Measurements from ENCODE around the gene KCNAB2. TPM values are rescaled to one million over a fixed set of nuclear protein-coding genes. Genes with fewer than 3 reads are reported as not detected.

KCNAB2 gene
- total RNA-seq, 2 donors from 2014 or later: 14.0 to 36.1 TPM

DNA sequence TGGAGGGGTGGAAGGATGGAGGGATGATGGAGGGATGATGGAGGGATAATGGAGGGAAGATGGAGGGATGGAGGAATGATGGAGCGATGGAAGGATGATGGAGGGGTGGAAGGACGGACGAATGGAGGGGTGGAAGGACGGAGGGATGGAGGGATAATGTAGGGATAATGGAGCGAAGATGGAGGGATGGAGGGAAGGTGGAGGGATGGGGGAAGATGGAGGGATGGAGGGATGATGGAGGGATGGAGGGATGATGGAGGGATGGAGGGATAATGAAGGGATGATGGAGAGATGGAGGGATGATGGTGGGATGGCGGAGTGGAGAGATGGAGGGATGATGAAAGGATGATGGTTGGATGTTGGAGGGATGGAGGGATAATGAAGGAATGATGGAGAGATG, 61.3 kb downstream of the KCNAB2 start:
- TF ChIP-seq, protein P1, sequence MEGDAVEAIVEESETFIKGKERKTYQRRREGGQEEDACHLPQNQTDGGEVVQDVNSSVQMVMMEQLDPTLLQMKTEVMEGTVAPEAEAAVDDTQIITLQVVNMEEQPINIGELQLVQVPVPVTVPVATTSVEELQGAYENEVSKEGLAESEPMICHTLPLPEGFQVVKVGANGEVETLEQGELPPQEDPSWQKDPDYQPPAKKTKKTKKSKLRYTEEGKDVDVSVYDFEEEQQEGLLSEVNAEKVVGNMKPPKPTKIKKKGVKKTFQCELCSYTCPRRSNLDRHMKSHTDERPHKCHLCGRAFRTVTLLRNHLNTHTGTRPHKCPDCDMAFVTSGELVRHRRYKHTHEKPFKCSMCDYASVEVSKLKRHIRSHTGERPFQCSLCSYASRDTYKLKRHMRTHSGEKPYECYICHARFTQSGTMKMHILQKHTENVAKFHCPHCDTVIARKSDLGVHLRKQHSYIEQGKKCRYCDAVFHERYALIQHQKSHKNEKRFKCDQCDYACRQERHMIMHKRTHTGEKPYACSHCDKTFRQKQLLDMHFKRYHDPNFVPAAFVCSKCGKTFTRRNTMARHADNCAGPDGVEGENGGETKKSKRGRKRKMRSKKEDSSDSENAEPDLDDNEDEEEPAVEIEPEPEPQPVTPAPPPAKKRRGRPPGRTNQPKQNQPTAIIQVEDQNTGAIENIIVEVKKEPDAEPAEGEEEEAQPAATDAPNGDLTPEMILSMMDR (IDR thresholded peaks at IDR 0.05): no peak
- Histone ChIP-seq H3K36me3 (no peaks in the 10 kb centered on the region), H3K9me3 (no peaks in the 10 kb centered on the region), H3K27ac (no peak overlapping the region), H3K27me3 (replicated peaks; ENCODE audit: insufficient read depth) (no peaks in the 10 kb centered on the region), H3K4me1 (ENCODE audit: control insufficient read depth in 1 of 2, low read depth in 2 of 2) (no peaks in the 10 kb centered on the region), H3K4me3 (no peak overlapping the region)
- DNase-seq (ENCODE audit: low spot score) (no peak), ATAC-seq (ENCODE audit: insufficient number of reproducible peaks, low FRiP score, low read depth) (no peak)

DNA sequence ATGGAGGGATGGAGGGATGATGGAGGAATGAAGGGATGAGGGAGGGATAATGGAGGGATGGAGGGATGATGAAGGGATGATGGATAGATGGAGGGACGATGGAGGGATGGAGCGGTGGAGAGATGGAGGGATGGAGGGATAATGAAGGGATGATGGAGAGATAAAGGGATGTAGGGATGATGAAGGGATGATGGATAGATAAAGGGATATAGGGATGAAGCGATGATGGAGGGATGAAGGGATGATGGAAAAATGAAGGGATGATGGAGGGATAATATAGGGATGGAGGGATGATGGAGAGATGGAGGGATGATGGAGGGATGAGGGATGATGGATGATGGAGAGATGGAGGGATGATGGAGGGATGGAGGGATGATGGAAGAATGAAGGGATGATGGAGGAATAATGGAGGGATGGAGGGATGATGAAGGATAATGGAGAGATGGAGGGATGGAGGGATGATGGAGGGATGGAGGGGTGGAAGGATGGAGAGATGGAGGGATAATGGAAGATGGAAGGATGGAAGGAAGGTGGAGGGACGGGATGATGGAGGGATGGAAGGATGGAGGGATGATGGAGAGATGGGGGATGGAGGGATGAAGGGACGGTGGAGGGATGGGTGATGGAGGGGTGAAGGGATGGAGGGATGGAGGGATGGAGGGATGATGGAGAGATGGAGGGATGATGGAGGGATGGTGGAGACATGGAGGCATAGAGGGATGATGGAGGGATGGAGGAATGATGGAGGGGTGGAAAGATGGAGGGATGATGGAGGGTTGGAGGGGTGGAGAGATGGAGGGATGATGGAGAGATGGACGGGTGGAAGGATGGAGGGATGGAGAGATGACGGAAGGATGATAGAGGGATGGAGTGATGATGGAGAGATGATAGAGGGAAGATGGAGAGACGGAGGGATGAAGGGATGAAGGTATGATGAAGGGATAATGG, 62.0 kb downstream of the KCNAB2 start:
- DNase-seq (ENCODE audit: low spot score) (no peak), ATAC-seq (ENCODE audit: insufficient number of reproducible peaks, low FRiP score, low read depth) (no peak)
- H3K4me1 ChIP-seq (ENCODE audit: control insufficient read depth in 1 of 2, low read depth in 2 of 2): no peaks in the 10 kb centered on the region
- H3K36me3 ChIP-seq: no peaks in the 10 kb centered on the region
- no peaks in the 10 kb centered on the region for H3K9me3 ChIP-seq
- TF ChIP-seq, protein P1 (IDR thresholded peaks at IDR 0.05): no peak
- no peak overlapping the region for H3K27ac ChIP-seq
- no peaks in the 10 kb centered on the region for H3K27me3 ChIP-seq (replicated peaks; ENCODE audit: insufficient read depth)
- H3K4me3 ChIP-seq: no peak overlapping the region

DNA sequence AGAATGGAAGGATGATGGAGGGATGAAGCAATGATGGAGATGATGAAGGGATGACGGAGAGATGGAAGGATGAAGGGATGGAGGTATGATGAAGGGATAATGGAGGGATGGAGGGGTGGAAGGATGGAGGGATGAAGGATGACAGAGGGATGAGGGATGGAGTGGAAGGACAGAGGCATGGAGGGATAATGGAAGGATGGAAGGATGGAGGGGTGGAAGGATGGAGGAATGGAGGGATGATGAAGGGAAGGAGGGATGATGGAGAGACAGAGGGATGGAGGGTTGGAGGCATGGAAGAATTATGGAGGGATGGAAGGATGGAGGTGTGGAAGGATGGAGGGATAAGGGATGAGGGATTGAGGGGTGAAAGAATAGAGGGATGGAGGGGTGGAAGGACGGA, 62.8 kb downstream of the KCNAB2 start:
- Histone ChIP-seq H3K27me3 (replicated peaks; ENCODE audit: insufficient read depth) (no peaks in the 10 kb centered on the region), H3K4me1 (ENCODE audit: control insufficient read depth in 1 of 2, low read depth in 2 of 2) (no peaks in the 10 kb centered on the region), H3K4me3 (no peak overlapping the region), H3K9me3 (no peaks in the 10 kb centered on the region), H3K27ac (no peak overlapping the region), H3K36me3 (no peaks in the 10 kb centered on the region)
- TF ChIP-seq, protein P1 (IDR thresholded peaks at IDR 0.05): no peak
- ATAC-seq (ENCODE audit: insufficient number of reproducible peaks, low FRiP score, low read depth): no peak
- no peak for DNase-seq (ENCODE audit: low spot score)

DNA sequence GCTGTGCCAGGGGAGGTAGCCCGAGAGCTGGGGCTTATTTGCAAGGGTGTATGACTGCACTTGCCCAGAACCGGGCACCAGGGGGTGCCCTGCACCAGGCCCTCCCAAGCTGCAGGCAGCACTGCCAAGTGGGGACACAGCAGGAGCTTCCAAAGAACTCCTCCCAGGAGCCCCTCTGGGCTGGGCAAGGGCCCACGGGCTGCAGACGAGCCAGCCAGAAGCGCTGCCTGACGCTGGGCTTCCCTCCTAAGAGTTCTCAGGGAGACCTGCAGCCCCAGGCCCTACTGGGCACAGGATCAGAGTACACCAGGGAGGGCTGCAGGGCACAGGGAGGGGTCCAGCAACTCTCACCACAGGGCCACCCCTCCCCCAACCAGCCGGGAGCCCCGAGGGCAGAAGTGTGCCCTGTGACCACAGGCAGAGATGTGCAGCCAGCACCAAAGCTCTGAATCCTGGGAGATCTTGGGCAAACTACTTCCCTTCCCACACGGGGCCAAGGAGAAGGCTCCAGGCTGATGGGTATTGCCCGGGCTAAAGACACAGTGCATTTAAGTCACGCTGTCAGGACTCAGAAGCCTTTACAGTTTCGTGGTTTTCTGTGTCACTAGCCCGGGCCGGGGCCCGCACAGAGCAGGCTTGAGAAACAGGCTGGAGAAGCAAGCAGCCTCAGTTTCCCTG, 63.4 kb downstream of the KCNAB2 start:
- Histone ChIP-seq H3K27me3 (replicated peaks; ENCODE audit: insufficient read depth) (no peaks in the 10 kb centered on the region), H3K36me3 (no peaks in the 10 kb centered on the region), H3K4me1 (ENCODE audit: control insufficient read depth in 1 of 2, low read depth in 2 of 2) (no peaks in the 10 kb centered on the region), H3K9me3 (no peaks in the 10 kb centered on the region), H3K27ac (no peak overlapping the region), H3K4me3 (no peak overlapping the region)
- TF ChIP-seq, protein P1 (IDR thresholded peaks at IDR 0.05): no peak
- no peak for ATAC-seq (ENCODE audit: insufficient number of reproducible peaks, low FRiP score, low read depth)
- no peak for DNase-seq (ENCODE audit: low spot score)

DNA sequence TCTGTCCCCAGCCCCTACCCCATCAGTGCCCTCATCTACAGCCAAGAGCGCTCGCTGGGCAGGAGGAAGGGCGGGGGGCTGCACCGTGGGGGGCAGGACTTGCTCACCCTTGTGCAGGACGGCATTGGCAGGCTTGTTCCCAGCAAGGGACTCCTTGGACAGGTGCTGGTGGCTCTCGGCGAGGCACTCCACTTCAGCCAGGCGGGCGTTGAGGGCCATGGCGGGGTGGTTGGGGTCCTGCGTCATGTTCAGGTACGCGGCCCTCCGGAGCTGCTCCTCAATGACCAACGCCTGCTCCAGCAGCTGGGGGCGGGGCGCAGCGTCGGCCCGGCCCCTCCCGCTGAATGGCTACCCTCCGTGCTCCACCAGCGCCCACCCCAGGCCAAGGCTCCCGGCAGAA, 64.0 kb downstream of the KCNAB2 start:
- Histone ChIP-seq H3K27me3 (replicated peaks; ENCODE audit: insufficient read depth) (no peaks in the 10 kb centered on the region), H3K27ac (no peak overlapping the region), H3K4me1 (ENCODE audit: control insufficient read depth in 1 of 2, low read depth in 2 of 2) (no peaks in the 10 kb centered on the region), H3K9me3 (no peaks in the 10 kb centered on the region), H3K4me3 (no peak overlapping the region), H3K36me3 (no peaks in the 10 kb centered on the region)
- TF ChIP-seq, protein P1 (IDR thresholded peaks at IDR 0.05): no peak
- ATAC-seq (ENCODE audit: insufficient number of reproducible peaks, low FRiP score, low read depth) (no peak), DNase-seq (ENCODE audit: low spot score) (no peak)

All from thoracic aorta (tissue), 2 donors.